Measurements from ENCODE around the gene ZNF582. TPM values are rescaled to one million over a fixed set of nuclear protein-coding genes. Genes with fewer than 3 reads are reported as not detected.

The ZNF582 gene
- total RNA-seq, result 2.3 and 2.6 TPM in 2 replicates

GRCh38 chr19:56393119-56394012 lies at the start of gene ZNF582:
ZNF582 (minus strand) TSS chr19:56393534; CDS start chr19:56391752, 1,782 bp downstream.
- DNase-seq (ENCODE audit: low read depth), result peak; percentile 97
- H3K4me3 ChIP-seq (ENCODE audit: low read depth, low read length), result peak within 1 kb of the TSS; percentile 73
- TF ChIP-seq, protein P1, sequence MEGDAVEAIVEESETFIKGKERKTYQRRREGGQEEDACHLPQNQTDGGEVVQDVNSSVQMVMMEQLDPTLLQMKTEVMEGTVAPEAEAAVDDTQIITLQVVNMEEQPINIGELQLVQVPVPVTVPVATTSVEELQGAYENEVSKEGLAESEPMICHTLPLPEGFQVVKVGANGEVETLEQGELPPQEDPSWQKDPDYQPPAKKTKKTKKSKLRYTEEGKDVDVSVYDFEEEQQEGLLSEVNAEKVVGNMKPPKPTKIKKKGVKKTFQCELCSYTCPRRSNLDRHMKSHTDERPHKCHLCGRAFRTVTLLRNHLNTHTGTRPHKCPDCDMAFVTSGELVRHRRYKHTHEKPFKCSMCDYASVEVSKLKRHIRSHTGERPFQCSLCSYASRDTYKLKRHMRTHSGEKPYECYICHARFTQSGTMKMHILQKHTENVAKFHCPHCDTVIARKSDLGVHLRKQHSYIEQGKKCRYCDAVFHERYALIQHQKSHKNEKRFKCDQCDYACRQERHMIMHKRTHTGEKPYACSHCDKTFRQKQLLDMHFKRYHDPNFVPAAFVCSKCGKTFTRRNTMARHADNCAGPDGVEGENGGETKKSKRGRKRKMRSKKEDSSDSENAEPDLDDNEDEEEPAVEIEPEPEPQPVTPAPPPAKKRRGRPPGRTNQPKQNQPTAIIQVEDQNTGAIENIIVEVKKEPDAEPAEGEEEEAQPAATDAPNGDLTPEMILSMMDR (IDR thresholded peaks at IDR 0.05; ENCODE audit: insufficient read depth, low read depth, low read length), result peak; percentile 76

GRCh38 chr19:56441206-56441792 lies 48.0 kb upstream of the ZNF582 start:
- H3K4me3 ChIP-seq (ENCODE audit: low read depth, low read length), result no peak overlapping the region
- TF ChIP-seq, protein P1 (IDR thresholded peaks at IDR 0.05; ENCODE audit: insufficient read depth, low read depth, low read length), result no peak
- no peak for DNase-seq (ENCODE audit: low read depth)

GRCh38 chr19:56423985-56424353 lies 30.6 kb upstream of the ZNF582 start:
- DNase-seq (ENCODE audit: low read depth), result no peak
- TF ChIP-seq, protein P1 (IDR thresholded peaks at IDR 0.05; ENCODE audit: insufficient read depth, low read depth, low read length), result no peak
- H3K4me3 ChIP-seq (ENCODE audit: low read depth, low read length), result no peak overlapping the region

- TF ChIP-seq, protein P1 (IDR thresholded peaks at IDR 0.05; ENCODE audit: insufficient read depth, low read depth, low read length), result no peak
- peak; percentile 2 for DNase-seq (ENCODE audit: low read depth)
- H3K4me3 ChIP-seq (ENCODE audit: low read depth, low read length), result no peak overlapping the region
Observed at GRCh38 chr19:56423276-56423984, 30.1 kb upstream of the ZNF582 start.

DNA sequence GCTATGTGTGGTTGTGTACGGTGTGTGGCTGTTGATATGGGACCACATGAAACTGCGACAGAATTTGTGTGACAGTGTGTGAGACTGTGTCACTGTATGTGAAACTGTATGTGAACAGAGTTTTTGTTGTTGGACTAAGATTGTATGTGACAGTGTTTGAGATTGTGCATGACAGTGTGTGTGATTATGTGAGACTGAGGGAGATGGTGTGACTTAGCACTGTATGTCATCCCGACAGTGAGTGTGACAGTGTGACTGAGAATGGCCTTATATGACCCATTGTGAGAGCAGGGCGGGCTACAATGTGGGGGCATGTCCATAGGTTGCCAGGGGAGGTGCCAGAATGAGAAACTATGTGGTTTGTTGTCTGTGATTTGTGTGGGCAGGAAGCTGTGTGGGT lies 11.7 kb upstream of the ZNF582 start:
- no peak for DNase-seq (ENCODE audit: low read depth)
- TF ChIP-seq, protein P1 (IDR thresholded peaks at IDR 0.05; ENCODE audit: insufficient read depth, low read depth, low read length), result no peak
- H3K4me3 ChIP-seq (ENCODE audit: low read depth, low read length), result peak overlapping the region; percentile 93

DNA sequence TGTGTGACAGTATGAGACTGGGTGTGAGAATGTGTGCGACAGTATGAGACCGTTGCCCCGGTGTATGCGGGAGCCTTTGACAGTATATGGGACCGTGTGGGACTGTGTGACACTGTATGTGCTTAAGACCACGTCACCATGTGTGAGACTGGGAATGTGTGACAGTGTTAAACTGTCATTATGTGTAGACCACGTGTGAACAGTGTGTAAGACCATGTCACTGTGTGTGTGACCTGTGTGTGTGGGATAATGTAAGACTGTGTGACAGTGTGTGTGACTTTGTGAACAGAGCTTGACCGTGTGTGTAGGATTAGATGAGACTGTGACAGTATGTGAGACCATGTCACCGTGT lies 11.3 kb upstream of the ZNF582 start:
- no peak for DNase-seq (ENCODE audit: low read depth)
- TF ChIP-seq, protein P1 (IDR thresholded peaks at IDR 0.05; ENCODE audit: insufficient read depth, low read depth, low read length), result no peak
- peak overlapping the region; percentile 93 for H3K4me3 ChIP-seq (ENCODE audit: low read depth, low read length)
